Loucy (cell line): ENCODE data around the gene CYP1A1.

ENCODE experiments used
- EZH2phosphoT487 ChIP-seq: fragments of 200-600 bp; IDR thresholded peaks from 2 replicates; pipeline ENCODE4 v1.6.1; 2018; ENCODE audit warnings: antibody characterized with exemption, mild to moderate bottlenecking, moderate library complexity, borderline replicate concordance
- TF ChIP-seq, protein P1 (sequence below): fragments of 200-600 bp; sonication (generic); conservative IDR thresholded peaks from 2 replicates; pipeline ENCODE4 v1.5.1; 2014; ENCODE audit warnings: mild to moderate bottlenecking, antibody characterized with exemption, low read length

GRCh38 chr15:74709892-74710291 is 15.4 kb downstream of the CYP1A1 start:
- TF ChIP-seq, protein P1, sequence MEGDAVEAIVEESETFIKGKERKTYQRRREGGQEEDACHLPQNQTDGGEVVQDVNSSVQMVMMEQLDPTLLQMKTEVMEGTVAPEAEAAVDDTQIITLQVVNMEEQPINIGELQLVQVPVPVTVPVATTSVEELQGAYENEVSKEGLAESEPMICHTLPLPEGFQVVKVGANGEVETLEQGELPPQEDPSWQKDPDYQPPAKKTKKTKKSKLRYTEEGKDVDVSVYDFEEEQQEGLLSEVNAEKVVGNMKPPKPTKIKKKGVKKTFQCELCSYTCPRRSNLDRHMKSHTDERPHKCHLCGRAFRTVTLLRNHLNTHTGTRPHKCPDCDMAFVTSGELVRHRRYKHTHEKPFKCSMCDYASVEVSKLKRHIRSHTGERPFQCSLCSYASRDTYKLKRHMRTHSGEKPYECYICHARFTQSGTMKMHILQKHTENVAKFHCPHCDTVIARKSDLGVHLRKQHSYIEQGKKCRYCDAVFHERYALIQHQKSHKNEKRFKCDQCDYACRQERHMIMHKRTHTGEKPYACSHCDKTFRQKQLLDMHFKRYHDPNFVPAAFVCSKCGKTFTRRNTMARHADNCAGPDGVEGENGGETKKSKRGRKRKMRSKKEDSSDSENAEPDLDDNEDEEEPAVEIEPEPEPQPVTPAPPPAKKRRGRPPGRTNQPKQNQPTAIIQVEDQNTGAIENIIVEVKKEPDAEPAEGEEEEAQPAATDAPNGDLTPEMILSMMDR: no peak
- TF ChIP-seq EZH2phosphoT487: no peak
